ENCODE data around the gene PRICKLE1. TPM values are rescaled to one million over a fixed set of nuclear protein-coding genes. Genes with fewer than 3 reads are reported as not detected.

Gene PRICKLE1
- total and polyA plus RNA-seq, 10 of the 15 experiments (the other 5 are each of a cell fraction or from before 2014, with no cell fraction given): 0.47 to 2.8 (median 0.86) TPM

GRCh38 chr12:42582050-42582449 is 7.5 kb downstream of the PRICKLE1 start:
- TF ChIP-seq NBN (IDR thresholded peaks at IDR 0.05): no peak
- no peaks in the 10 kb centered on the region for H3K79me2 ChIP-seq (ENCODE audit: control insufficient read depth, insufficient read depth, low read length)
- H3K36me3 ChIP-seq (ENCODE audit: control insufficient read depth in 2 of 2, insufficient read depth in 2 of 2, low read length in 1 of 2): no peaks in the 10 kb centered on the region
- H3K27me3 ChIP-seq (replicated peaks in 1 of 2; ENCODE audit: control insufficient read depth in 2 of 2, insufficient read depth in 2 of 2, low read length in 1 of 2): peaks cover 1 to 5% of the 10 kb centered on the region in 2 experiments; a peak in 3 of 4 replicates
- ChIA-PET SMC1A (ENCODE audit: uncharacterized antibody, unreplicated experiment) (interaction anchor here (0.5 to 1.5 kb wide), 2 partner anchors 15 to 117 kb away, joined by 3 to 5 read pairs; no protein-coding TSS in a partner anchor), RAD21 (ENCODE audit: unreplicated experiment) (no interaction called here), POLR2A (no interaction called here), CTCF (no interaction called here)
- no TSS peak for BruUV-seq (replicated peaks)
- no peak for DNase-seq (ENCODE audit: low read depth, low spot score)
- no peak overlapping the region for H3K27ac ChIP-seq (ENCODE audit: control insufficient read depth, insufficient read depth)
- no peak for FAIRE-seq
- no peak overlapping the region for H3K9ac ChIP-seq (ENCODE audit: control insufficient read depth, insufficient read depth, low read length)
- no peak overlapping the region for H2AFZ ChIP-seq (ENCODE audit: control insufficient read depth, low read depth, low read length)
- 5% methylated on average over 1 of the region's 1 CpG for WGBS (ENCODE audit: insufficient coverage, insufficient replicate concordance, low lambda C conversion rate, missing lambda C conversion rate)
- H3K9me3 ChIP-seq (replicated peaks; ENCODE audit: control insufficient read depth, insufficient read depth, low read length): no peaks in the 10 kb centered on the region
- ATAC-seq: no peak
- no peak overlapping the region for H3K4me3 ChIP-seq
- in situ Hi-C loops (cut with MboI): no loop called here
- intact Hi-C loops (cut with micrococcal nuclease; ENCODE audit: unreplicated experiment): no loop called here
- H4K20me1 ChIP-seq (ENCODE audit: control insufficient read depth, insufficient read depth): no peaks in the 10 kb centered on the region
- no peaks in the 10 kb centered on the region for H3K4me1 ChIP-seq (ENCODE audit: control insufficient read depth, insufficient read depth, low read length)
- no peak overlapping the region for H3K4me2 ChIP-seq (ENCODE audit: control insufficient read depth, insufficient read depth)

GRCh38 chr12:42576374-42576773 is 13.2 kb downstream of the PRICKLE1 start:
- no peaks in the 10 kb centered on the region for H3K9me3 ChIP-seq (replicated peaks; ENCODE audit: control insufficient read depth, insufficient read depth, low read length)
- no TSS peak for BruUV-seq (replicated peaks)
- no peaks in the 10 kb centered on the region; the same call in 1 of the 2 replicates for H3K4me1 ChIP-seq (ENCODE audit: control insufficient read depth, insufficient read depth, low read length)
- no peaks in the 10 kb centered on the region for H3K36me3 ChIP-seq (ENCODE audit: control insufficient read depth in 2 of 2, insufficient read depth in 2 of 2, low read length in 1 of 2)
- CTCF ChIA-PET: interaction anchor here (1.4 kb wide), 1 partner anchor 10 kb away, joined by 3 read pairs; no protein-coding TSS in a partner anchor
- RAD21 ChIA-PET (ENCODE audit: unreplicated experiment): no interaction called here
- no peak overlapping the region for H2AFZ ChIP-seq (ENCODE audit: control insufficient read depth, low read depth, low read length)
- H3K27me3 ChIP-seq (replicated peaks in 1 of 2; ENCODE audit: control insufficient read depth in 2 of 2, insufficient read depth in 2 of 2, low read length in 1 of 2): peaks cover 0 to 4% of the 10 kb centered on the region in 2 experiments; a peak in 1 of 4 replicates
- H3K79me2 ChIP-seq (ENCODE audit: control insufficient read depth, insufficient read depth, low read length): no peaks in the 10 kb centered on the region
- no peak for DNase-seq (ENCODE audit: low read depth, low spot score)
- no peak overlapping the region for H3K4me2 ChIP-seq (ENCODE audit: control insufficient read depth, insufficient read depth)
- 56% methylated on average over 5 of the region's 5 CpGs for WGBS (ENCODE audit: insufficient coverage, insufficient replicate concordance, low lambda C conversion rate, missing lambda C conversion rate)
- ATAC-seq: no peak
- in situ Hi-C loops (cut with MboI): no loop called here
- intact Hi-C loops (cut with micrococcal nuclease; ENCODE audit: unreplicated experiment): loop anchor here (10.0 kb wide), 1 partner anchor 172 kb away; no protein-coding TSS in a partner anchor
- POLR2A ChIA-PET: no interaction called here
- no peak overlapping the region for H3K27ac ChIP-seq (ENCODE audit: control insufficient read depth, insufficient read depth)
- SMC1A ChIA-PET (ENCODE audit: uncharacterized antibody, unreplicated experiment): no interaction called here
- FAIRE-seq: no peak
- H3K4me3 ChIP-seq: no peak overlapping the region
- H3K9ac ChIP-seq (ENCODE audit: control insufficient read depth, insufficient read depth, low read length): no peak overlapping the region
- H4K20me1 ChIP-seq (ENCODE audit: control insufficient read depth, insufficient read depth): no peaks in the 10 kb centered on the region
- TF ChIP-seq SKIL (IDR thresholded peaks at IDR 0.05; ENCODE audit: low read depth, poor library complexity, severe bottlenecking): no peak
- no peak for TF ChIP-seq EZH2 (IDR thresholded peaks at IDR 0.05; ENCODE audit: borderline replicate concordance, control insufficient read depth, low read depth, low read length)
- TF ChIP-seq ZBTB40 (IDR thresholded peaks at IDR 0.05; ENCODE audit: borderline replicate concordance): no peak
- no peak for TF ChIP-seq TARDBP (IDR thresholded peaks at IDR 0.05; ENCODE audit: borderline replicate concordance)
- TF ChIP-seq RUNX3 (IDR thresholded peaks at IDR 0.05; ENCODE audit: low read length): no peak
- TF ChIP-seq PML (IDR thresholded peaks at IDR 0.05; ENCODE audit: low read length): no peak
- TF ChIP-seq RELA (IDR thresholded peaks at IDR 0.05; ENCODE audit: borderline replicate concordance, partially characterized antibody): no peak
- TF ChIP-seq LARP7 (IDR thresholded peaks at IDR 0.05): no peak
- no peak for TF ChIP-seq POU2F2 (IDR thresholded peaks at IDR 0.05; ENCODE audit: borderline replicate concordance, low read depth, low read length)
- TF ChIP-seq SUZ12 (IDR thresholded peaks at IDR 0.05; ENCODE audit: unreplicated experiment): no peak
- TF ChIP-seq NR2F1 (conservative IDR thresholded peaks at IDR 0.05): no peak
- TF ChIP-seq ZZZ3 (IDR thresholded peaks at IDR 0.05; ENCODE audit: control insufficient read depth, insufficient read length, low read depth): no peak

Data from GM12878 (cell line).